K562 (cell line): ENCODE data around the gene CRLF1. TPM values are rescaled to one million over a fixed set of nuclear protein-coding genes. Genes with fewer than 3 reads are reported as not detected.

Experiments
- ATF1 ChIP-seq, 2 experiments: fragments of 450-650 bp in 1 of 2; IDR thresholded peaks; 2 replicates each; pipeline ENCODE4 v1.6.1; 2016; ENCODE audit warnings: missing compliant biosample characterization in 1 of 2, missing genetic modification characterization in 1 of 2
- CCNT2 ChIP-seq: IDR thresholded peaks from 2 replicates; pipeline ENCODE4 v1.6.1; 2011; ENCODE audit warnings: borderline replicate concordance, low read depth, mild to moderate bottlenecking, moderate library complexity, mixed read lengths, low read length; ENCODE audit not compliant: insufficient read length; ENCODE audit errors: extremely low read depth
- ETS2 ChIP-seq: IDR thresholded peaks from 2 replicates; pipeline ENCODE4 v1.6.1; 2016; ENCODE audit warnings: borderline replicate concordance, missing genetic modification characterization, mild to moderate bottlenecking, moderate library complexity, missing compliant biosample characterization; ENCODE audit not compliant: poor library complexity, severe bottlenecking
- KAT8 ChIP-seq: fragments of 450-650 bp; IDR thresholded peaks from 2 replicates; pipeline ENCODE4 v1.6.1; 2016; ENCODE audit warnings: low read depth, mild to moderate bottlenecking
- KDM5B ChIP-seq: fragments of 200-600 bp; sonication (generic); IDR thresholded peaks from 2 replicates; pipeline ENCODE4 v1.6.1; 2012; ENCODE audit warnings: low read depth, mild to moderate bottlenecking, moderate library complexity, low read length, control low read depth, inconsistent platforms; ENCODE audit not compliant: insufficient replicate concordance
- MYBL2 ChIP-seq, 2 experiments: fragments of 450-650 bp in 1 of 2; sonication (generic) in 1 of 2; formaldehyde crosslinking in 1 of 2; IDR thresholded peaks; 2 replicates each; pipeline versions ENCODE4 v1.6.1 to v1.8.1; 2017 to 2022; ENCODE audit warnings: borderline replicate concordance in 1 of 2, inconsistent platforms in 1 of 2, low read depth in 1 of 2, mild to moderate bottlenecking in 1 of 2, missing genetic modification reagents in 1 of 2, moderate library complexity in 1 of 2
- NFIC ChIP-seq: fragments of 450-650 bp; IDR thresholded peaks from 2 replicates; pipeline ENCODE4 v1.6.1; 2017; ENCODE audit warnings: mild to moderate bottlenecking, inconsistent platforms
- POLR2A ChIP-seq: fragments of 450-650 bp; conservative IDR thresholded peaks from 2 replicates; pipeline ENCODE4 v1.6.1; 2016
- RFX5 ChIP-seq: IDR thresholded peaks from 2 replicates; pipeline ENCODE4 v1.6.1; 2011; ENCODE audit warnings: low read depth, mild to moderate bottlenecking, improper control_type of control experiment, low read length
- TCF3 ChIP-seq: sonication (generic); formaldehyde crosslinking; IDR thresholded peaks from 2 replicates; pipeline ENCODE4 v1.4.0; 2020; ENCODE audit warnings: mild to moderate bottlenecking, missing genetic modification reagents
- TEAD1 ChIP-seq, 2 experiments: fragments of 450-650 bp in 1 of 2; sonication (generic) in 1 of 2; formaldehyde crosslinking; IDR thresholded peaks; 2 replicates each; pipeline versions ENCODE4 v1.4.0 to v1.8.0; 2020 to 2022; ENCODE audit warnings: mild to moderate bottlenecking in 2 of 2, missing genetic modification reagents in 1 of 2
- ZNF232 ChIP-seq: sonication (generic); formaldehyde crosslinking; IDR thresholded peaks from 2 replicates; pipeline ENCODE4 v1.8.0; 2022; ENCODE audit warnings: mild to moderate bottlenecking, missing genetic modification reagents
- ZNF431 ChIP-seq: sonication (generic); formaldehyde crosslinking; IDR thresholded peaks from 2 replicates; pipeline ENCODE4 v1.8.0; 2022; ENCODE audit warnings: mild to moderate bottlenecking, missing genetic modification reagents
- ZNF764 ChIP-seq: fragments of 250-450 bp; sonication (Bioruptor Pico); IDR thresholded peaks from 2 replicates; pipeline ENCODE4 v1.4.0; 2020; ENCODE audit warnings: low read depth, mild to moderate bottlenecking, moderate library complexity
- polyA plus RNA-seq, 8 experiments: library from polyadenylated mRNA; depleted of rRNA in 4 of 8; stranded (reverse) in 5 of 8; unstranded in 3 of 8; fragments of >200 nt; fragmentation: Nextera tagmentation in 2 of 8; fragmentation: Illumina TruSeq in 1 of 8; extraction: Ambion mirVana in 2 of 8; extraction: Trizol in 1 of 8; gene quantifications; 2 replicates each; pipeline versions ENCODE4 v1.2.1 to v1.2.3, GENCODE V29; 2011 to 2014; ENCODE audit warnings: inconsistent platforms in 1 of 8, missing spikeins in 1 of 8
- total RNA-seq, 7 experiments: library from RNA; depleted of rRNA in 6 of 7; stranded (reverse); fragments of >200 nt in 6 of 7; fragmentation: Illumina TruSeq in 2 of 7; extraction: Trizol in 2 of 7; gene quantifications; 2 replicates each; pipeline versions ENCODE4 v1.2.1 to v1.2.3, GENCODE V29; 2011 to 2021; ENCODE audit warnings: low replicate concordance in 1 of 7
- TF ChIP-seq, protein P1 (sequence below): fragments of 450-650 bp; formaldehyde crosslinking; IDR thresholded peaks from 2 replicates; pipeline ENCODE4 v1.4.0; 2020; ENCODE audit warnings: mild to moderate bottlenecking, moderate library complexity
- TF ChIP-seq, protein P2 (sequence below): fragments of 450-650 bp; IDR thresholded peaks from 2 replicates; pipeline ENCODE4 v1.6.1; 2016; ENCODE audit warnings: low read depth, mild to moderate bottlenecking, moderate library complexity
- TF ChIP-seq, protein P3 (sequence below): fragments of 450-650 bp; IDR thresholded peaks from 2 replicates; pipeline ENCODE4 v1.6.1; 2016; ENCODE audit warnings: borderline replicate concordance
- TF ChIP-seq, protein P4 (sequence below): fragments of 450-650 bp; conservative IDR thresholded peaks from 2 replicates; pipeline ENCODE4 v1.6.1; 2016; ENCODE audit warnings: missing genetic modification characterization, low read depth, mild to moderate bottlenecking, control low read depth, missing compliant biosample characterization

The CRLF1 gene
- total and polyA plus RNA-seq, 9 of the 15 experiments (the other 6 are each of a cell fraction or from before 2014, with no cell fraction given): 0.85 to 3.6 (median 1.7) TPM

DNA sequence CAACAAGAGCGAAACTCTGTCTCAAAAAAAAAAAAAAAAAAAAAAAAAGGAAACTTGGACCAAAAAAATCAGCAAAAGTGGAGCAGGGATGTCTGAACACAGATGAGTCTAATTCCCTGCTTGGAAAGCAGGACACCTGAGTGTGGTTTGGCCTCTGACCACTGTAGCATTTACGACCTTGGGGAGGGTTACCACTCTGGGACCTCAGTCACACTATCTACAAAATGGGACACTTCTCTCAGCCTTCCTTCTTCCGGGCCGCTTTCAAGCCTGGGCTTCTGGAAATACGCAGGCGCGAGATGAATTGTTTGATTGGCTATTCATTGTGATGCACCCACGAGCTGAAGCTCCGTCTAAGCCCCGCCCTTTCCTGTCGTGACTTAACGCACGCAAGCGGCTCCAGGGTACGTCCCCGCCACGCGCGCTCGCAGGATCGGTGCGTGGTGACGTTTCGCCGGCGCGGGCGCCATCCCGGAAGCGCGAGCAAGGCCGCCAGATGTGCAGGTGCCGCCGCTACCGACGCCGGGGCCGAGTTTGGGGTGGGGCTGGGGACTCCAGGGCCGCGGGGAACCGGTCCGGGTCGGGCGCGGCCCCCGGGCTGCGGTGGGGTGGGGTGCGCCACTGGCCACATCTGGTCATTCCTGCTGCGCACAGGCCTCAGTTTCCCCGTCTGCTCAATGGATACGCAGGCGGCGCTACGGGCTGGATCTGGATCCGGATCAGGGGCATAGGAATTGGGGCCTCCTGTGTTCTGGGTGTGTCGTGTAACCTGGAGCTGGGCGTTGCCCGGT, 49.0 kb downstream of the CRLF1 start, which contains the start of gene KXD1 (continued):
- TF ChIP-seq KDM5B (no peak), NFIC (peak; percentile 47), POLR2A (peak; percentile 80), KAT8 (no peak), TEAD1 (CRISPR knock-in tag; IDR thresholded peaks at IDR 0.05) (0 out of 4 replicates have a peak, but pooled peaks of 1 of the 2 experiments have one; percentile 20), MYBL2 (IDR thresholded peaks at IDR 0.05; ENCODE audit: low read depth) (no peak; the same call in 1 of the 2 replicates), MYBL2 (CRISPR knock-in tag; IDR thresholded peaks at IDR 0.05; ENCODE audit: borderline replicate concordance) (no peak), CCNT2 (peak; percentile 45), ZNF431 (0 out of 2 replicates have a peak, but pooled peaks have one; percentile 24), ZNF764 (no peak), TCF3 (CRISPR knock-in tag) (no peak; the same call in 1 of the 2 replicates), ZNF232 (CRISPR knock-in tag) (no peak), RFX5 (no peak), ETS2 (no peak), ATF1 (CRISPR knock-in tag; IDR thresholded peaks at IDR 0.05) (peak; percentile 60), ATF1 (tag; IDR thresholded peaks at IDR 0.05) (peak; percentile 96)
- TF ChIP-seq, protein P1, sequence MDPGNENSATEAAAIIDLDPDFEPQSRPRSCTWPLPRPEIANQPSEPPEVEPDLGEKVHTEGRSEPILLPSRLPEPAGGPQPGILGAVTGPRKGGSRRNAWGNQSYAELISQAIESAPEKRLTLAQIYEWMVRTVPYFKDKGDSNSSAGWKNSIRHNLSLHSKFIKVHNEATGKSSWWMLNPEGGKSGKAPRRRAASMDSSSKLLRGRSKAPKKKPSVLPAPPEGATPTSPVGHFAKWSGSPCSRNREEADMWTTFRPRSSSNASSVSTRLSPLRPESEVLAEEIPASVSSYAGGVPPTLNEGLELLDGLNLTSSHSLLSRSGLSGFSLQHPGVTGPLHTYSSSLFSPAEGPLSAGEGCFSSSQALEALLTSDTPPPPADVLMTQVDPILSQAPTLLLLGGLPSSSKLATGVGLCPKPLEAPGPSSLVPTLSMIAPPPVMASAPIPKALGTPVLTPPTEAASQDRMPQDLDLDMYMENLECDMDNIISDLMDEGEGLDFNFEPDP (CRISPR knock-in tag): no peak
- TF ChIP-seq, protein P2, sequence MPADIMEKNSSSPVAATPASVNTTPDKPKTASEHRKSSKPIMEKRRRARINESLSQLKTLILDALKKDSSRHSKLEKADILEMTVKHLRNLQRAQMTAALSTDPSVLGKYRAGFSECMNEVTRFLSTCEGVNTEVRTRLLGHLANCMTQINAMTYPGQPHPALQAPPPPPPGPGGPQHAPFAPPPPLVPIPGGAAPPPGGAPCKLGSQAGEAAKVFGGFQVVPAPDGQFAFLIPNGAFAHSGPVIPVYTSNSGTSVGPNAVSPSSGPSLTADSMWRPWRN: no peak
- TF ChIP-seq, protein P3, sequence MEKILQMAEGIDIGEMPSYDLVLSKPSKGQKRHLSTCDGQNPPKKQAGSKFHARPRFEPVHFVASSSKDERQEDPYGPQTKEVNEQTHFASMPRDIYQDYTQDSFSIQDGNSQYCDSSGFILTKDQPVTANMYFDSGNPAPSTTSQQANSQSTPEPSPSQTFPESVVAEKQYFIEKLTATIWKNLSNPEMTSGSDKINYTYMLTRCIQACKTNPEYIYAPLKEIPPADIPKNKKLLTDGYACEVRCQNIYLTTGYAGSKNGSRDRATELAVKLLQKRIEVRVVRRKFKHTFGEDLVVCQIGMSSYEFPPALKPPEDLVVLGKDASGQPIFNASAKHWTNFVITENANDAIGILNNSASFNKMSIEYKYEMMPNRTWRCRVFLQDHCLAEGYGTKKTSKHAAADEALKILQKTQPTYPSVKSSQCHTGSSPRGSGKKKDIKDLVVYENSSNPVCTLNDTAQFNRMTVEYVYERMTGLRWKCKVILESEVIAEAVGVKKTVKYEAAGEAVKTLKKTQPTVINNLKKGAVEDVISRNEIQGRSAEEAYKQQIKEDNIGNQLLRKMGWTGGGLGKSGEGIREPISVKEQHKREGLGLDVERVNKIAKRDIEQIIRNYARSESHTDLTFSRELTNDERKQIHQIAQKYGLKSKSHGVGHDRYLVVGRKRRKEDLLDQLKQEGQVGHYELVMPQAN: peak; percentile 48; the same call in 1 of the 2 replicates
- TF ChIP-seq, protein P4, sequence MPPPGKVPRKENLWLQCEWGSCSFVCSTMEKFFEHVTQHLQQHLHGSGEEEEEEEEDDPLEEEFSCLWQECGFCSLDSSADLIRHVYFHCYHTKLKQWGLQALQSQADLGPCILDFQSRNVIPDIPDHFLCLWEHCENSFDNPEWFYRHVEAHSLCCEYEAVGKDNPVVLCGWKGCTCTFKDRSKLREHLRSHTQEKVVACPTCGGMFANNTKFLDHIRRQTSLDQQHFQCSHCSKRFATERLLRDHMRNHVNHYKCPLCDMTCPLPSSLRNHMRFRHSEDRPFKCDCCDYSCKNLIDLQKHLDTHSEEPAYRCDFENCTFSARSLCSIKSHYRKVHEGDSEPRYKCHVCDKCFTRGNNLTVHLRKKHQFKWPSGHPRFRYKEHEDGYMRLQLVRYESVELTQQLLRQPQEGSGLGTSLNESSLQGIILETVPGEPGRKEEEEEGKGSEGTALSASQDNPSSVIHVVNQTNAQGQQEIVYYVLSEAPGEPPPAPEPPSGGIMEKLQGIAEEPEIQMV (tag): no peak
